Measurements from ENCODE around the gene CRYZ. TPM values are rescaled to one million over a fixed set of nuclear protein-coding genes. Genes with fewer than 3 reads are reported as not detected.

Gene CRYZ
- total RNA-seq, 1 experiment from 2014 or later = 132 TPM

DNA sequence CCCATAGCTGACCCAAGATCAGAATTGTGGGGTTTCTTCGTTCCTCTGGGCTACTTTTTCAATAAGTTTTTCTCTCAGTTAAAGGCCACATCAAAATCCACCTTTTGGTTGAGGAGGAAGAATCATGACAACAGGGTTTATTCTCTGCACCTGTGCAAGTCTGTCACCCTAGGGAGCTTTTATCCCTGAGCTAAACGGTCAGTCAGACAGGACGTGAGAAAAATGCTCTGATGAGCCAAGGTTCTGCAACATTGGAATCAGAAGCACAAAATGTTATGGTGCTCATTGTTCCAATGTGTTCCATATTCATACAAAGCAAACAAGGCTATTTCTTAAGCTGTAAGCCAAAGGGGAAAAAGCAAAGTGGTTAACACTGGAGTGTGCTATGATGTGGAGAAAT lies 51.8 kb downstream of the CRYZ start:
- intact Hi-C loops (cut with micrococcal nuclease; ENCODE audit: unreplicated experiment) = no loop called here

DNA sequence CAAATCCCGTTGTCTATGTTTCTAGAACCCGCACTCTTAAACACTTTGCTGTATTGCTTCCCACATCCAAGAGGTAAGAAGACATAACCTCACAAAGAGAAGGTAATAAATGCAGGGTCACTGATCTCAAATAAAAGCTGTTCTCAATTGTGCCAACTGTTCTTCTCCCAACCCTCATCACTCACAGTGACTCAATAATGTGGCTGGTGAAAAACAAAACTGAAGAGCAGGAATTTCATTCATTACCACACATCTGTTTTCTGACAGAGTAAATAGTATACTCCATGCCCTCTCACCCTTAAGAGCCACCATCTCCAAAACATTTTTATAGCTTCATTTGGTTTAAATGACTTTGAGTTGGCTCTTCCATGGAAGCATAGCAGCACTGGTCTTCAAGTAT lies 53.0 kb downstream of the CRYZ start:
- intact Hi-C loops (cut with micrococcal nuclease; ENCODE audit: unreplicated experiment) = no loop called here

More for the DNA sequence above, 51.8 kb downstream of the CRYZ start:
- TF ChIP-seq, protein P1, sequence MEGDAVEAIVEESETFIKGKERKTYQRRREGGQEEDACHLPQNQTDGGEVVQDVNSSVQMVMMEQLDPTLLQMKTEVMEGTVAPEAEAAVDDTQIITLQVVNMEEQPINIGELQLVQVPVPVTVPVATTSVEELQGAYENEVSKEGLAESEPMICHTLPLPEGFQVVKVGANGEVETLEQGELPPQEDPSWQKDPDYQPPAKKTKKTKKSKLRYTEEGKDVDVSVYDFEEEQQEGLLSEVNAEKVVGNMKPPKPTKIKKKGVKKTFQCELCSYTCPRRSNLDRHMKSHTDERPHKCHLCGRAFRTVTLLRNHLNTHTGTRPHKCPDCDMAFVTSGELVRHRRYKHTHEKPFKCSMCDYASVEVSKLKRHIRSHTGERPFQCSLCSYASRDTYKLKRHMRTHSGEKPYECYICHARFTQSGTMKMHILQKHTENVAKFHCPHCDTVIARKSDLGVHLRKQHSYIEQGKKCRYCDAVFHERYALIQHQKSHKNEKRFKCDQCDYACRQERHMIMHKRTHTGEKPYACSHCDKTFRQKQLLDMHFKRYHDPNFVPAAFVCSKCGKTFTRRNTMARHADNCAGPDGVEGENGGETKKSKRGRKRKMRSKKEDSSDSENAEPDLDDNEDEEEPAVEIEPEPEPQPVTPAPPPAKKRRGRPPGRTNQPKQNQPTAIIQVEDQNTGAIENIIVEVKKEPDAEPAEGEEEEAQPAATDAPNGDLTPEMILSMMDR (IDR thresholded peaks at IDR 0.05; ENCODE audit: unreplicated experiment) = no peak
- no peaks in the 10 kb centered on the region for H3K4me1 Mint-ChIP-seq (ENCODE audit: low read depth, unreplicated experiment)
- no peaks in the 10 kb centered on the region for H3K36me3 Mint-ChIP-seq (ENCODE audit: insufficient read depth, unreplicated experiment)
- no peaks in the 10 kb centered on the region for H3K9me3 Mint-ChIP-seq (ENCODE audit: low read depth, unreplicated experiment)
- H3K27ac Mint-ChIP-seq (ENCODE audit: unreplicated experiment) = no peak overlapping the region
- no peak overlapping the region for H3K4me3 Mint-ChIP-seq (ENCODE audit: low read depth, unreplicated experiment)
- CTCF ChIA-PET = no interaction called here
- no peak for DNase-seq
- H3K27me3 Mint-ChIP-seq (ENCODE audit: unreplicated experiment) = no peaks in the 10 kb centered on the region
- BruUV-seq (replicated peaks) = no TSS peak

DNA sequence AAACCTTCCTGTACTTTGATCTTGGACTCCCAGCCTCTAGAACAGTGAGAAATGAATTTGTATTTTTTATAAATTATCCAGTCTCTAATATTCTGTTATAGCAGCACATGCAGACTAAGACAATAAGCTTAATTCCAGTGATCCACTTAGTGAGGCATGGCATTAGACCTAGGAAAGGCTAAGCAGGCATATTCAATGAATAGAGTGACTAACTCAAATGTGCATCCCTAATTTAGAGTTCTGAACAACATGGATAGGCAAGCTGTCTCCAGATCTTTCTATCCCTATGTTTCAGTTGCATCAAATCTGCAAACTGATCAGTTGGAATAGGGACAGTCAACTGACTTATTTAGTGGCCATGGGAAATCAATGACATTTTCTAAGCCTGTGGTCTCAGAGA lies 54.9 kb downstream of the CRYZ start:
- H3K4me3 Mint-ChIP-seq (ENCODE audit: low read depth, unreplicated experiment) = no peak overlapping the region
- DNase-seq = no peak
- H3K4me1 Mint-ChIP-seq (ENCODE audit: low read depth, unreplicated experiment) = peaks cover 9% of the 10 kb centered on the region
- H3K27me3 Mint-ChIP-seq (ENCODE audit: unreplicated experiment) = no peaks in the 10 kb centered on the region
- TF ChIP-seq, protein P1 (IDR thresholded peaks at IDR 0.05; ENCODE audit: unreplicated experiment) = no peak
- H3K27ac Mint-ChIP-seq (ENCODE audit: unreplicated experiment) = no peak overlapping the region
- BruUV-seq (replicated peaks) = no TSS peak
- CTCF ChIA-PET = no interaction called here
- peaks cover 7% of the 10 kb centered on the region for H3K36me3 Mint-ChIP-seq (ENCODE audit: insufficient read depth, unreplicated experiment)
- H3K9me3 Mint-ChIP-seq (ENCODE audit: low read depth, unreplicated experiment) = no peaks in the 10 kb centered on the region
- intact Hi-C loops (cut with micrococcal nuclease; ENCODE audit: unreplicated experiment) = no loop called here

More for the DNA sequence above, 53.0 kb downstream of the CRYZ start:
- no TSS peak for BruUV-seq (replicated peaks)
- Mint-ChIP-seq H3K27me3 (ENCODE audit: unreplicated experiment) (no peaks in the 10 kb centered on the region), H3K4me3 (ENCODE audit: low read depth, unreplicated experiment) (no peak overlapping the region), H3K9me3 (ENCODE audit: low read depth, unreplicated experiment) (no peaks in the 10 kb centered on the region), H3K4me1 (ENCODE audit: low read depth, unreplicated experiment) (no peaks in the 10 kb centered on the region), H3K27ac (ENCODE audit: unreplicated experiment) (no peak overlapping the region), H3K36me3 (ENCODE audit: insufficient read depth, unreplicated experiment) (no peaks in the 10 kb centered on the region)
- CTCF ChIA-PET = no interaction called here
- no peak for DNase-seq
- TF ChIP-seq, protein P1 (IDR thresholded peaks at IDR 0.05; ENCODE audit: unreplicated experiment) = no peak

DNA sequence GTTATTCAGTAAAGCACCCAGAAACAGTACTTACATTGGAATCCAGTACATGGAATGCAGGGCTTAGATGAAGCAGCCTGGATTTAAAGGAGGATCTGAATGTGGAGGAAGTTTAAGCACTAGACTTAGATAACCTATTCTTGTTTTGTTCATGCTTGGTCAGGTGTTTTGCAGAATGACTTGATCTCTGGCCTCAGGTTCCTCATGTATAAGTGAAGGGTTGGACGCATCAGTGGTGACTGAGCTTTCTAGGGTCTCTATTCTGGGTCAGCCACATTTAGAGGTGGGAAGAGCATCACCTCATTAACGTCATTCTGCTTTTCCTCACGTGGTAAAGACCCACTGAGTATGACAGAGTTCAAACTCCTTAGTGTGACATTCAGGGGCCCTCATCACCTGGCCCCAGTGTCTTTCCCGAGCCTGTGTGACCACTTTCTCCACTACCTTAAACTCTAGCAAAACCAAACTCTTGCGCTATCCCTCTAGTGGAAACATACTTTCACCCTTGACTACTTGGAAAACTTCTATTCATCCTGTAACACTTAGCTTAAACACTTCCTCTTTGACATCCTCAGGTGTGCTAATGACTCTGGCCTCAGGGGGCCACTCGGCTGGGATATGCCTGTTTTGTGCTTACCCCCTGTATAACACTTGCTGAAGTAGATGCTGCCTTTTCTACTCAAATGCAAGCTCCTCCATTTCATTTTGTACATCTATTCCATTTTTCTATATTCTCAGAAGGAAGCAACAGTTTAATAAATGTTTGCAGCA lies 58.4 kb downstream of the CRYZ start:
- H3K4me3 Mint-ChIP-seq (ENCODE audit: low read depth, unreplicated experiment) = peak overlapping the region; percentile 79
- CTCF ChIA-PET = interaction anchor here (0.5 kb wide), 1 partner anchor 644 kb away, joined by 3 read pairs; no protein-coding TSS in a partner anchor
- no peak overlapping the region for H3K27ac Mint-ChIP-seq (ENCODE audit: unreplicated experiment)
- no peaks in the 10 kb centered on the region for H3K9me3 Mint-ChIP-seq (ENCODE audit: low read depth, unreplicated experiment)
- BruUV-seq (replicated peaks) = no TSS peak
- H3K4me1 Mint-ChIP-seq (ENCODE audit: low read depth, unreplicated experiment) = peaks cover 14% of the 10 kb centered on the region
- H3K27me3 Mint-ChIP-seq (ENCODE audit: unreplicated experiment) = no peaks in the 10 kb centered on the region
- DNase-seq = no peak
- intact Hi-C loops (cut with micrococcal nuclease; ENCODE audit: unreplicated experiment) = no loop called here
- TF ChIP-seq, protein P1 (IDR thresholded peaks at IDR 0.05; ENCODE audit: unreplicated experiment) = no peak
- peaks cover 10% of the 10 kb centered on the region for H3K36me3 Mint-ChIP-seq (ENCODE audit: insufficient read depth, unreplicated experiment)
